CD4-positive, alpha-beta T cell treated with Interleukin-4 for 4 hours (primary cell): Measurements from ENCODE around the gene ABHD5.

ENCODE experiments used
- DNase-seq: peaks from one replicate; pipeline ENCODE4 v3.0.0-alpha.2; 2020

Gene ABHD5

GRCh38 chr3:43686333-43686699, 4.4 kb upstream of the ABHD5 start:
- no peak for DNase-seq

DNA sequence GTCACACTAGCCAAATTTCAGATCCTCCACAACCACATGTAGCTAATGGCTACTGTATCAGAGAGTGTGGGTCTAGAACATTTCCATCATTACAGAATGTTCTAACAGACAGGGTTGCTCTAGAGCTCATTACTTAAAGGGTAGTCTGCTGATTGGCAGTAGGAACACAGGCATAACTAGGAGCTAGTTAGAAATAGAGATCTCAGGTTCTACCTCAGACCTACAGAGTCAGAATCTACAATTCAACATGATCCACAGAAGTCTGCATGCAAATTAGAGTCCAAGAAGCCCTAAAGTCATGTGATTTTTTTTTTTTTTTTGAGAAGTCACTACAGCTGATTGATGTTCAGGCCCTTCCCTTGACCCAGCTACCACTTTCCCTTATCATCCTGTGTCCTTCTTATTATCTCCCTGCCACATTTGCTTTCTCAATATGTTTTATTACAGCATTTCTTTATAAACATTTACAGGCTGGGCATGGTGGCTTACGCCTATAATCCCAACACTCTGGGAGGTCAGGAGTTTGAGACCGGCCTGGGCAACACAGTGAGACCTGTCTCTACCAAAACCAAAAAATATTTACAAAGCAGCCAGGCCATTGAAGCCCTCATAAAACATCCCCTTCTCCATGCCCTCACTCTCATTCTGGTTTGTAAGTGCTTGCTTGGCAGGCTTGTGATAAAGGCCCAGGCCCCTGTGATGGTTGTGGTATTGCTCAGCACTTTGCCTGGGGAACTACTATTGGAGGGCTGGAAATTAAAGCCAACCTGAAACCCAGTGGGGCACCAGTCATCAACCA, 3.8 kb upstream of the ABHD5 start:
- no peak for DNase-seq

DNA sequence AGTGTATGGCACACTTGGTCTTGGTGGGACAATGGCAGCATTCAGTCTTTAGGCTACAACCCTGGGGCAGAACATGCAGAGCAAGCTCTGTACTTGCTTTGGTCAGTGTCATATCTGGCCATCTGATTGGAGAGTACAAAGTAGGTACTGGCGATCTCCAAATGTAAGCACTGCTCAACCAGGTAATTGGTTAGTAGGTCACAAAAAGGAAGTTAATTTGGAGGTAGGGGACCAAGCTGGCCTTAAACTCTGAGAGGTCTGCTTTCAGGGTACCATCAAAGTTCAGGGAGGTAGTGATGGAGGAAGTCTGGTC, 3.3 kb upstream of the ABHD5 start:
- DNase-seq: no peak

GRCh38 chr3:43688245-43688650, 2.5 kb upstream of the ABHD5 start:
- no peak for DNase-seq

GRCh38 chr3:43689166-43689565, 1.6 kb upstream of the ABHD5 start:
- no peak for DNase-seq

DNA sequence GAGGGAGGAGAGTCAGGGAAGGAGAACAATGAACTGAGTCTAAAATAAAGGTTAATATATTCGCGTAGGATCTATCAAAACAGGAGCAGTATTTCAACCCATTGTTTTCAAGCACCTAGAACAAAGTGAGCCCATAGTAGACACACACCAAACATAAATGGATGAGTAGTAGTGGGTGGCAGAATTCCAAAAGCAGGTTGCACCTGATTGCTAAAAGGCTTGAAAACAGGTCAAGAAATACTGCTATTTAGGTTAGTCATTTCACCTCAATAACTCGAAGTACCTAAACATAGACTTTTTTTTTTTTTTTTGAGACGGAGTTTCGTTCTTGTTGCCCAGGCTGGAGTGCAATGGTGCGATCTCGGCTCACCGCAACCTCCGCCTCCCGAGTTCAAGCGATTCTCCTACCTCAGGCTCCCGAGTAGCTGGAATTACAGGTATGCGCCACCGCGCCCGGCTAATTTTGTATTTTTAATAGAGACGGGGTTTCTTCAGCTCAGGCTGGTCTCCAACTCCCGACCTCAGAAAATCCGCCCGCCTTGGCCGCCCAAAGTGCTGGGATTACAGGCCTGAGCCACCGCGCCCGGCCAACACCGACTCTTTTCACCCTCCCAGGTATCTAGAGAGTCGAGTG, 855 bp upstream of the ABHD5 start:
- DNase-seq: peak; percentile 14

GRCh38 chr3:43691120-43691995, 620 bp downstream of the ABHD5 start:
- peak; percentile 13 for DNase-seq

- no peak for DNase-seq
Observed at GRCh38 chr3:43692085-43692855, 1.5 kb downstream of the ABHD5 start.

- no peak for DNase-seq
Observed at GRCh38 chr3:43692971-43693370, 2.2 kb downstream of the ABHD5 start.

GRCh38 chr3:43693594-43693993, 2.9 kb downstream of the ABHD5 start:
- DNase-seq: no peak

GRCh38 chr3:43695443-43695842, 4.7 kb downstream of the ABHD5 start:
- DNase-seq: no peak

DNA sequence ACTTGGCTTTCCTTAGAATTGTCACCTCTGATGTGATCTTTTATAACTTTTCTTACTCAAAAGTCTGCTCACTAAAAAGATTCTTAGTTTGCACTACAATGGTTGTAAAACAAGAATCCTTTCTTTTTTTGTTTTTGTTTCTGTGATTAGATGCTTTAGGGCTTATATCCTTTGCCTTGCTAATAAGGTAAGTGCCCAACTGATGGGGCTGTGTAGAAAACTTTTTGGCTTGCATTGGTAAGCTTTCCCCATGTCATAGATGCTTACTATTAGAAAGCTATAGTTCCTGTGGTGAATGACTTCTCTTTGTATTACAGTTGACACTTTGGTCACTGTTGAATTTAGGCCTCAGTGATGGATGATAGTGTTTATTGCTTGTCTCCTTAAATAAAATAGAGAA, 5.1 kb downstream of the ABHD5 start:
- no peak for DNase-seq

DNA sequence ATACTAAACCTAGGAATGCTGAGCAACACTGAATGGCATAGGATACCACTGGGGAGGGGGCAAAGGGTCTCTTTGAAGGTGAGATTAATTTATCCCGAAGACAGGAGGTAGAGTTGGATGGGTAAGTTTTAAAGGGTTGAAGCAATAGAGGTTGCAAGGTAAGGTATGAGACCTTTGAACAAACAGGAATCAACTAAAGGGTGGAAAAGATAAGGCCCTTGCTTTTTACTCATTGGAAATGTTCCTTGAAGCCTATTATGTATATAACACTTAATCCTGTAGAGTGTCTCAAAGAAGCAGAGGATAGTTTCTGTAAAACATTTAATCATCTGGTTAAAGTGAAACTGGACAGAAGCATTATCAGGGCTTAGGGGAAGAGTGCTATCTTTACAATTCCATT, 5.7 kb downstream of the ABHD5 start:
- DNase-seq: no peak

DNA sequence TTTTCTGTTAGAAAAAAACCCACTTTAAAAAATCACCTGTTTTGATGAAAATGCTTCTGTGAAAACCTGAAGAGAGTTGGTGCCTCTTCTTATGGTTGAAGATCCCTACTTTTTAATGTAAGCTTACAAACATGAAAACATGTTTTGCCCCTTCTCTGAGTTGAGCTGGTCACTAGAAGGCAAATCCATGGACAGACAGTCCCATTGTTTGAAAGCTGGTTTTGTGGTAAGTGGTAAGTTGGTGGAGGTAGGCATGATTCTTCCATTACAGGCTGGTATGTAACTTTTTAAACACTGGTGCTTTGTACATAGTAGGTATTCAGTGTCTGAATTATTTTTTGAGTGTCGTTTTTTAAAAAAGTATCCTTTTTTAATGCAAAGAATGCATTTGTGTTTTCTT, 6.1 kb downstream of the ABHD5 start:
- no peak for DNase-seq

DNA sequence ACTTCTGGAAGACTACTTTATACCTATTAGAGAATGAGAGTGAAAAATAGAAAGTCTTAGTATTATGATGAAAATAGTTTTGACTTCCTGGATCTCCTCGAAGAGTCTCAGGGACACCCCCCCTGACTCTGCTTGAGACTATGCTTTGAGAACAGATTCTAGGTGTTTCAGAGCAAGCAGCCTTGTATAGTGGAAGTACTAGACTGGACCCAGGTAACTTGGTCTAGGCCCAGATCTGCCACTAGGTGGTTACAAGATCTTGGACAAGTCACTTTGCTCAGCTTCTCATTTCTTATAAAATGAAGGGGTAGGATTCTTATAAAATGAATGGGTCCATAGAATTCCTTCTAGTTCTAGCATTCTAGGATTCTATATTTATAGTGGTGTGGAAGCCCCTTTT, 9.1 kb downstream of the ABHD5 start:
- DNase-seq: no peak

- no peak for DNase-seq
Observed at GRCh38 chr3:43704697-43705096, 14.0 kb downstream of the ABHD5 start.

DNA sequence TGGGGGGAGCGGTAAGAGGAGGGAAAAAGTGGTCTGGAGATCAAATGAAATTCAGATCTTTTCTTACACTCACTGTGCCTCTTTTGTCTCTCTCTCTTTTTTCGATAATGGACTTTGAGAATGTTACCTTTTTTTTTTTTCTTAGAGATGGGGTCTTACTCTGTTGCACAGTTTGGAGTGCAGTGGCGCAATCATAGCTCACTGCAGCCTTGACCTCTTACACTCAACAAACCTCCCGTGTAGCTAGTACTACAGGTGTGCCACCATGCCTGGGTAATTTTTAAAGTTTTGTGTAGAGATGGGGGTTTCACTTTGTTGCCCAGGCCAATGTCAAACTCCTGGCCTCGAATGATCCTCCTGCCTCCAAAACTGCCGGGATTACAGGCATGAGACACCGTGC, 15.6 kb downstream of the ABHD5 start:
- DNase-seq: no peak

- DNase-seq: no peak
Observed at GRCh38 chr3:43707266-43707665, 16.5 kb downstream of the ABHD5 start.

DNA sequence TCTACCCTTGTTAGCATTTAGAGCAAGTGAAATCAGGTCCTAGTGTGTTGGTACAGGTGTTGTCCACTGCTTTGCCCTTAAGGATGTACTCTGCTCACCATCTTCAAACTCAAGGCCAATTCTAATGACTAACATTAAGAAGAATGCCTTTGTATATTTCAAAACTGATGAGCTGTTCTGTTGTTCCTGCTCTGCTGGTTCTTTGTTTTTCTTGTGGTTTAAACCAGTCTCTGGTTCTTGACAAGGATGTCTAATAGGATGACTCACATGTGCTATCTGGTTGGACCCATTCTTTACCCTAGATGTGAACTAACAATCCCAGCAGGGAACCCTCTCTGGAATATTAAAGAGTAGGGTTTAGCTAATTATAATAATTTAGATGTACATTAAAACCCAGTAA, 17.3 kb downstream of the ABHD5 start:
- DNase-seq: no peak

DNA sequence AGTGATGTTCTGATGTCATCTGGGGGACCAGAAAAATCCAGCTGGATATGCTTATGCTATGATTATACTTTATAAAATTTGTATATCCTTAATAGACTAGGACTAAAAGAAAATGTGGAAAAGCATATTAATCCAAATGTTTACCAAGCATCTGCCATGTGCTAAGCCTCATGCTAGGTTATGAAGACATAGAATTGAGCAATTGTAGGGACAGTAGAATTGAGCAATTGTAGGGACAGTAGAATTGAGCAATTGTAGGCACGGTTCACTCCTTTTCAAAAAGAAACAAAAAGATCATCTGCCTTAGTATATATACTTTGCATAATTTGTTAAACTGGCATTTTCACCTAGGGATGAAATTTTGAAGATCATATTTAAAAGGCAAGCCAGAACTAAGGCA, 18.3 kb downstream of the ABHD5 start:
- no peak for DNase-seq

DNA sequence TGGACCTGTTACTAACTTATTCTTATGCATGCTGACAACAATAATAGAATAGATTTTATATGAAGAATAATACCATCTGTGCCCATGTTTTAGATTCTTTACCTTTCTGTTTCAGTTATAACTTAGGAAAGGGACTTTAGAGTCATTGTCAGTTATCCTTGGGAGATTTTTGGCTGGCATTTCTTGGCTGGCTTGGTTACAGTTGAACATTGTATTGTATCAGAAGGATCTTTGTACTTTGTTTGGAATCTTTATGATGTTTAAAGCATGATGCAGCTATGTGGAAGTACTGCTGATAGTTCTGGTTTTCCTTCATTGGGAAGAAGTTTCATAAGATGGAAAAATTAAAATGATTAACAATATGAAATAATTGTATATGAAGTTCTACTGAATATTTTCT, 19.9 kb downstream of the ABHD5 start:
- no peak for DNase-seq

DNA sequence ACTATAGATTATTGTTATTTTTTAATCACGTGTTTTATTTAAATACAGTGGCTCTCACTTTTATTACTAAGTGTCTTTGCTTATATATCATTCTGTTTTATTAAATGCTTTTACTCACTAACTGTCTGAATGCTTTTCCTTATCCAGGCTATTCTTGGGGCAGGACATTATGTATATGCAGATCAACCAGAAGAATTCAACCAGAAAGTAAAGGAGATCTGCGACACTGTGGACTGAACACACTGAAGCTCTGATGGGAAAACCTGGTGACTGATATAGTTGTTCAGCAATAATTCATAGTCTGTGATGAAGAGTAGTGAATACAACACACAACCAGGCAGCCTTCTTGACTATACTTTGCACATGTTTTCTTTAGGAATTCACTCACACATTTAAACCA, 27.6 kb downstream of the ABHD5 start:
- DNase-seq: no peak

- no peak for DNase-seq
Observed at GRCh38 chr3:43723121-43723734, 32.5 kb downstream of the ABHD5 start.
